Gastroesophageal sphincter (tissue), 4 donors: ENCODE results near the gene SHOX. TPM values are rescaled to one million over a fixed set of nuclear protein-coding genes. Genes with fewer than 3 reads are reported as not detected.
"Not testable (repeated sequence)": the region's sequence is repeated elsewhere in the genome, so short reads cannot be mapped to it uniquely, and the experiment has no call there.

Experiments used
- ATAC-seq: fragments of 150-250 bp; one replicate; pipeline ENCODE4 v1.9.1; 2016; ENCODE audit warnings: mild to moderate bottlenecking, moderate library complexity
- H3K27ac ChIP-seq, 4 donors: fragments of 200-600 bp; sonication (generic) in 3 of 4; 1 replicate in 3 of 4; 2 replicates in 1 of 4; pipeline ENCODE4 v1.5.1; 2016 to 2019
- H3K27me3 ChIP-seq: fragments of 200-600 bp; sonication (generic); one replicate; pipeline ENCODE4 v1.5.1; 2019
- H3K36me3 ChIP-seq, 2 donors: fragments of 200-600 bp; sonication (generic); one replicate each; pipeline ENCODE4 v1.5.1; 2019; ENCODE audit warnings: control low read depth in 1 of 2
- H3K4me1 ChIP-seq, 3 donors: fragments of 200-600 bp; sonication (generic); 1 replicate in 2 of 3; 2 replicates in 1 of 3; pipeline ENCODE4 v1.5.1; 2016 to 2019; ENCODE audit warnings: control low read depth in 2 of 3
- H3K4me3 ChIP-seq, 2 donors: fragments of 200-600 bp; sonication (generic); one replicate each; pipeline ENCODE4 v1.5.1; 2019; ENCODE audit warnings: mild to moderate bottlenecking in 1 of 2, moderate library complexity in 1 of 2
- H3K9me3 ChIP-seq, 3 donors: fragments of 200-600 bp; sonication (generic); one replicate each; pipeline ENCODE4 v1.5.1; 2017 to 2019; ENCODE audit warnings: control low read depth in 2 of 3
- CTCF ChIP-seq, 4 experiments: fragments of 200-600 bp in 2 of 4; fragments of 450-650 bp in 2 of 4; sonication (generic) in 1 of 4; IDR thresholded peaks; one replicate each; pipeline ENCODE4 v1.5.1; 2017 to 2019; ENCODE audit warnings: antibody characterized with exemption in 4 of 4, mild to moderate bottlenecking in 2 of 4, moderate library complexity in 2 of 4
- EP300 ChIP-seq: sonication (generic); formaldehyde crosslinking; IDR thresholded peaks from one replicate; pipeline ENCODE4 v1.6.1; 2017; ENCODE audit warnings: antibody characterized with exemption, mild to moderate bottlenecking
- POLR2A ChIP-seq, 2 donors: fragments of 450-650 bp; IDR thresholded peaks; one replicate each; pipeline ENCODE4 v1.6.1; 2017; ENCODE audit warnings: antibody characterized with exemption in 2 of 2, mild to moderate bottlenecking in 2 of 2, moderate library complexity in 1 of 2
- POLR2AphosphoS5 ChIP-seq: sonication (generic); formaldehyde crosslinking; IDR thresholded peaks from one replicate; pipeline ENCODE4 v1.6.1; 2017; ENCODE audit warnings: antibody characterized with exemption
- WGBS, 2 donors: methylation state at CpG; one replicate each; pipeline ENCODE4 v1.1.5; 2018; ENCODE audit warnings: low coverage in 1 of 2; 5-methylcytosine and 5-hydroxymethylcytosine counted together
- total RNA-seq, 4 donors: library from RNA; depleted of rRNA; stranded (reverse); fragments of >200 nt; gene quantifications; one replicate each; pipeline ENCODE4 v1.1.0, GENCODE V29; 2016

The SHOX gene
- total RNA-seq, 4 donors from 2014 or later, result not detected

DNA sequence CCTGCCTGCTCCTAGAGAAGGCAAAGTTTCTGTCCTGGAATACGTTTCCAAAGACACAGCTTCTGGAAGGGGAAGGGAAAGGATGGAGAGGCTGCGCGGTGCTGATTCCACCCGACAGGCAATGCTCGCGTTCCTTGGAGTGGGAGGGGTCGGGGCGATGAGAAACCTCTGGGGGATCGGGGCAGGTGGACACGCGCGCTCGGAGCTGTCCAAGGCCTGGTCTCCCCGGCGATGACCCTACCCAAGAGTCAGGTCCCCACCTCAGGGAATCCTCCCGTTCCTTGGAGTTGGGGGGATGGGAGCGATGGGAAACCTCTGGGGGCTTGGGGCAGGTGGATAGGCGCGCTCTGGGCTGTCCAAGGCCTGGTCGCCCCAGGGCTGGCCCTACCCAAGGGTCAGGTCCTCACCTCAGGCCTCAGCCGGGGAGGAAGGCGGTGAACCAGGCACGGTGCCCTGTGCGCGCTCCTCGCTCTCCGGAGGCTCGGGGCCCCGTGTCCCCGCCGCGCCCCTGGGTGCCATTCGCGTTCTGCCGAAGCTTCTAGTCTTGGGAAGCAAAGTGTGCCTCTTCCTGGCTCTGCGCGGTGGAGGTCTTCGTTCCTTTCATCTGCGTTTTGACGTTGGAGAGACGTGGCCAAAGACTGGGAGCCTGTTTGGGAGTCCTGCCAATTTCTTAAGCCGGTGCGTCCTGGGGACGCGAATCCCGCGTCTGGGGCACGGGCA is 10.6 kb upstream of the SHOX start:
- H3K27me3 ChIP-seq, result peaks cover 90% of the 10 kb centered on the region
- no peak overlapping the region for H3K4me3 ChIP-seq
- WGBS, 2 donors, result 1 to 8% methylated on average over 9 to 14 of the region's 48 CpGs
- no peak for ATAC-seq
- no peaks in the 10 kb centered on the region for H3K9me3 ChIP-seq
- H3K36me3 ChIP-seq, result no peaks in the 10 kb centered on the region
- TF ChIP-seq POLR2AphosphoS5 (no peak), POLR2A (IDR thresholded peaks at IDR 0.05) (no peak), EP300 (no peak), CTCF (IDR thresholded peaks at IDR 0.05) (no peak)
- peaks cover 0 to 13% (median 5%) of the 10 kb centered on the region in 3 donors for H3K4me1 ChIP-seq
- no peak overlapping the region for H3K27ac ChIP-seq

GRCh38 chrX:621705-622503 is 8.7 kb upstream of the SHOX start:
- WGBS, 2 donors, result 15 to 18% methylated on average over 7 to 11 of the region's 11 CpGs
- no peak overlapping the region for H3K4me3 ChIP-seq
- H3K4me1 ChIP-seq, result peaks cover 0 to 13% (median 5%) of the 10 kb centered on the region in 3 donors
- peaks cover 80% of the 10 kb centered on the region for H3K27me3 ChIP-seq
- H3K36me3 ChIP-seq, result no peaks in the 10 kb centered on the region
- no peak overlapping the region for H3K27ac ChIP-seq
- no peak for ATAC-seq
- no peaks in the 10 kb centered on the region for H3K9me3 ChIP-seq
- TF ChIP-seq CTCF (IDR thresholded peaks at IDR 0.05) (no peak), POLR2AphosphoS5 (no peak), POLR2A (IDR thresholded peaks at IDR 0.05) (no peak), EP300 (no peak)

DNA sequence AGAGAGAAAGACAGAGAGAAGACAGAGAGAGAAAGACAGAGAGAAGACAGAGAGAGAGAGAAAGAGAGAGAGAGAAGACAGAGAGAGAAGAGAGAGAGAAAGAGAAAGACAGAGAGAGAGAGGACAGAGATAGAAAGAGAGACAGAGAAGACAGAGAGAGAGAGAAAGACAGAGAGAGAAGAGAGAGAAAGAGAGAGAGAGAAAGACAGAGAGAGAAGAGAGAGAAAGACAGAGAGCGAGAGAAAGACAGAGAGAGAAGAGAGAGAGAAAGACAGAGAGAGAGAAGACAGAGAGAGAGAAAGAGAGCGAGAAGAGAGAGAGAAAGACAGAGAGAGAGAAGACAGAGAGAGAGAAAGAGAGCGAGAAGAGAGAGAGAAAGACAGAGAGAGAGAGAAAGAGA is 7.8 kb upstream of the SHOX start:
- H3K27me3 ChIP-seq, result peaks cover 80% of the 10 kb centered on the region

GRCh38 chrX:623268-623598 is 7.4 kb upstream of the SHOX start:
- Histone ChIP-seq H3K36me3 (no peaks in the 10 kb centered on the region), H3K27ac (no peak overlapping the region), H3K9me3 (no peaks in the 10 kb centered on the region), H3K27me3 (peaks cover 80% of the 10 kb centered on the region), H3K4me3 (peak overlapping the region in 1 of 2 donors; percentile 20), H3K4me1 (peaks cover 0 to 13% (median 5%) of the 10 kb centered on the region in 3 donors)
- TF ChIP-seq EP300, result no peak
- no peak for TF ChIP-seq CTCF (IDR thresholded peaks at IDR 0.05)
- no peak for TF ChIP-seq POLR2AphosphoS5
- no peak for TF ChIP-seq POLR2A (IDR thresholded peaks at IDR 0.05)
- no peak for ATAC-seq
- 3 to 9% methylated on average over 4 to 6 of the region's 6 CpGs for WGBS, 2 donors

More for the DNA sequence above, 7.8 kb upstream of the SHOX start:
- 24% methylated on average over 2 of the region's 3 CpGs; no CpG with 5 or more reads in 1 of the 2 donors for WGBS, 2 donors
- ATAC-seq, H3K36me3 ChIP-seq, H3K9me3 ChIP-seq, H3K4me3 ChIP-seq, H3K27ac ChIP-seq: not testable (repeated sequence)
- H3K4me1 ChIP-seq, result peaks cover 0 to 13% (median 5%) of the 10 kb centered on the region in 3 donors

- WGBS, 2 donors, result 3 to 20% methylated on average over 1 to 18 of the region's 50 CpGs
- TF ChIP-seq CTCF (IDR thresholded peaks at IDR 0.05) (no peak), EP300 (no peak), POLR2AphosphoS5 (no peak), POLR2A (IDR thresholded peaks at IDR 0.05) (no peak)
- Histone ChIP-seq H3K9me3 (no peaks in the 10 kb centered on the region), H3K27me3 (peaks cover 75% of the 10 kb centered on the region), H3K4me3 (peak overlapping the region in 1 of 2 donors; percentile 20), H3K36me3 (no peaks in the 10 kb centered on the region), H3K4me1 (peaks cover 0 to 13% (median 5%) of the 10 kb centered on the region in 3 donors), H3K27ac (no peak overlapping the region)
- no peak for ATAC-seq
These were observed 6.8 kb upstream of the SHOX start for GRCh38 chrX:623599-624315.
